ENCODE data around the gene PDF. TPM values are rescaled to one million over a fixed set of nuclear protein-coding genes. Genes with fewer than 3 reads are reported as not detected.

PDF gene
- total and polyA plus RNA-seq, 2 donors (not counting 1 experiment from before 2014, with no cell fraction given): 5.5 to 9.6 TPM

DNA sequence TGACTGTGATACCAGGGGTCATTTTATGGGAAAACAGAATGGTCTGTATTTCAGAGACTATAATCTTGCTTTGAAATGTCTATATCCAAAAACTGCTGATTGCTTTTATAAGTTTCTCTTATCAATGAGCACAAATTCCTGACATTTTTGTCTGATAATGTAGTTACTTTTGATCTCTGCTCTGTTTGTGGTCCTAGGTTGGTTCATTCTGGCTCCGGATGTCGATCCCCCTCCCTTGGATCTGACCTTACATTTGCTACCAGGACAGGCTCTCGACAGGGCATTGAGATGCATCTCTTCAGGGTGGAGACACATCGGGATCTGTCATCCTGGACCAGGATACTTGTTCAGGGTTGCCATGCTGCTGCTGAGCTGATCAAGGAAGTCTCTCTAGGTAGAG is 46.5 kb downstream of the PDF start:
- no peak overlapping the region for H3K9ac ChIP-seq (ENCODE audit: low read length)
- H3K4me1 ChIP-seq (ENCODE audit: control insufficient read depth in 2 of 2, insufficient read depth in 2 of 2, low read length in 2 of 2): no peaks in the 10 kb centered on the region
- H3K27ac ChIP-seq (ENCODE audit: low read length in 2 of 2): no peak overlapping the region
- TF ChIP-seq EZH2 (IDR thresholded peaks at IDR 0.05; ENCODE audit: borderline replicate concordance, insufficient read depth, low read depth, low read length, poor library complexity, severe bottlenecking): no peak
- TF ChIP-seq, protein P1, sequence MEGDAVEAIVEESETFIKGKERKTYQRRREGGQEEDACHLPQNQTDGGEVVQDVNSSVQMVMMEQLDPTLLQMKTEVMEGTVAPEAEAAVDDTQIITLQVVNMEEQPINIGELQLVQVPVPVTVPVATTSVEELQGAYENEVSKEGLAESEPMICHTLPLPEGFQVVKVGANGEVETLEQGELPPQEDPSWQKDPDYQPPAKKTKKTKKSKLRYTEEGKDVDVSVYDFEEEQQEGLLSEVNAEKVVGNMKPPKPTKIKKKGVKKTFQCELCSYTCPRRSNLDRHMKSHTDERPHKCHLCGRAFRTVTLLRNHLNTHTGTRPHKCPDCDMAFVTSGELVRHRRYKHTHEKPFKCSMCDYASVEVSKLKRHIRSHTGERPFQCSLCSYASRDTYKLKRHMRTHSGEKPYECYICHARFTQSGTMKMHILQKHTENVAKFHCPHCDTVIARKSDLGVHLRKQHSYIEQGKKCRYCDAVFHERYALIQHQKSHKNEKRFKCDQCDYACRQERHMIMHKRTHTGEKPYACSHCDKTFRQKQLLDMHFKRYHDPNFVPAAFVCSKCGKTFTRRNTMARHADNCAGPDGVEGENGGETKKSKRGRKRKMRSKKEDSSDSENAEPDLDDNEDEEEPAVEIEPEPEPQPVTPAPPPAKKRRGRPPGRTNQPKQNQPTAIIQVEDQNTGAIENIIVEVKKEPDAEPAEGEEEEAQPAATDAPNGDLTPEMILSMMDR (IDR thresholded peaks at IDR 0.05): no peak
- 100% methylated on average over 3 of the region's 4 CpGs for WGBS (ENCODE audit: insufficient coverage)
- Mint-ChIP-seq H3K4me3 (no peak overlapping the region), H3K9me3 (ENCODE audit: insufficient read depth) (no peaks in the 10 kb centered on the region), H3K27ac (no peak overlapping the region), H3K4me1 (peaks cover 1% of the 10 kb centered on the region), H3K27me3 (no peaks in the 10 kb centered on the region)
- H2AFZ ChIP-seq (ENCODE audit: insufficient read depth, low read depth, low read length, poor library complexity, severe bottlenecking): no peak overlapping the region
- DNase-seq (no peak), ATAC-seq (ENCODE audit: low read depth) (no peak)
- no peaks in the 10 kb centered on the region for H4K20me1 ChIP-seq (ENCODE audit: control insufficient read depth, insufficient read depth, low read length, poor library complexity, severe bottlenecking)
- no peaks in the 10 kb centered on the region for H3K9me3 ChIP-seq (ENCODE audit: control extremely low read depth in 1 of 3, control insufficient read depth in 2 of 3, insufficient read depth in 1 of 3, low read length in 2 of 3)
- H3K79me2 ChIP-seq (ENCODE audit: control insufficient read depth, insufficient read depth, low read length): no peaks in the 10 kb centered on the region
- no peaks in the 10 kb centered on the region for H3K27me3 ChIP-seq (replicated peaks in 1 of 4; ENCODE audit: control extremely low read depth in 1 of 4, control insufficient read depth in 3 of 4, insufficient read depth in 4 of 4, low read length in 3 of 4)
- POLR2A ChIA-PET: no interaction called here
- CTCF ChIA-PET: interaction anchor here (0.8 to 9.5 kb wide), 2 partner anchors 134 to 441 kb away, joined by 3 to 314 read pairs; no protein-coding TSS in a partner anchor
- intact Hi-C loops (cut with micrococcal nuclease): no loop called here
- no peak overlapping the region for H3K4me2 ChIP-seq (replicated peaks; ENCODE audit: low read depth, low read length, poor library complexity, severe bottlenecking)
- no peak overlapping the region for H3K4me3 ChIP-seq (ENCODE audit: control extremely low read depth in 1 of 5, extremely low read depth in 1 of 5, insufficient read depth in 1 of 5, low read depth in 2 of 5, low read length in 4 of 5)
- H3K36me3 ChIP-seq (replicated peaks in 1 of 2; ENCODE audit: control extremely low read depth in 1 of 2, control insufficient read depth in 1 of 2, extremely low read depth in 1 of 2, insufficient read depth in 2 of 2, low read length in 1 of 2): peaks cover 0 to 5% of the 10 kb centered on the region in 2 experiments

DNA sequence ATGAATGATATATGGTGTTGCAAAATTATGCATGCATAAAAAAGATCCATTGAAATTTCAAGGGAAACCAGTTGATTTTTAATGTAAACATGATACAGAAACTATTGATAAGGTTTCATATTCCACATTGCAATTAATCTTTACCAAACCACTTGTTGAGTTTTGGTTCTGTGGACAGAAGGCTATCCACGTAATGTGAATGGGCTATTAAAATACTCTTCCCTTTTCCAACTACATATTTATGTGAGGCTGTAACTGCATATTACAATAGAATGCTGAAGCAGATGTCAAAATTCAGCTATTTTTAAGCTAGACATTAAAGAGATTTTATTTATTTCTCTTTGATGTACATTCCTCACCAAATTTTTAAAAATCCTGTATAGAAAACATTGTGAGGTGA is 53.0 kb downstream of the PDF start:
- DNase-seq (no peak), ATAC-seq (ENCODE audit: low read depth) (no peak)
- no CpG with 5 or more reads among the region's 1 CpG for WGBS (ENCODE audit: insufficient coverage)
- Mint-ChIP-seq H3K4me1 (no peaks in the 10 kb centered on the region), H3K27ac (no peak overlapping the region), H3K4me3 (no peak overlapping the region), H3K27me3 (no peaks in the 10 kb centered on the region), H3K9me3 (ENCODE audit: insufficient read depth) (no peaks in the 10 kb centered on the region)
- no peak overlapping the region for H2AFZ ChIP-seq (ENCODE audit: insufficient read depth, low read depth, low read length, poor library complexity, severe bottlenecking)
- no peak overlapping the region for H3K9ac ChIP-seq (ENCODE audit: low read length)
- ChIA-PET CTCF (no interaction called here), POLR2A (no interaction called here)
- no peaks in the 10 kb centered on the region for H4K20me1 ChIP-seq (ENCODE audit: control insufficient read depth, insufficient read depth, low read length, poor library complexity, severe bottlenecking)
- no peak overlapping the region for H3K4me3 ChIP-seq (ENCODE audit: control extremely low read depth in 1 of 5, extremely low read depth in 1 of 5, insufficient read depth in 1 of 5, low read depth in 2 of 5, low read length in 4 of 5)
- H3K27me3 ChIP-seq (replicated peaks in 1 of 4; ENCODE audit: control extremely low read depth in 1 of 4, control insufficient read depth in 3 of 4, insufficient read depth in 4 of 4, low read length in 3 of 4): no peaks in the 10 kb centered on the region
- no peaks in the 10 kb centered on the region for H3K36me3 ChIP-seq (replicated peaks in 1 of 2; ENCODE audit: control extremely low read depth in 1 of 2, control insufficient read depth in 1 of 2, extremely low read depth in 1 of 2, insufficient read depth in 2 of 2, low read length in 1 of 2)
- no peak overlapping the region for H3K4me2 ChIP-seq (replicated peaks; ENCODE audit: low read depth, low read length, poor library complexity, severe bottlenecking)
- no peaks in the 10 kb centered on the region for H3K4me1 ChIP-seq (ENCODE audit: control insufficient read depth in 2 of 2, insufficient read depth in 2 of 2, low read length in 2 of 2)
- no peaks in the 10 kb centered on the region for H3K9me3 ChIP-seq (ENCODE audit: control extremely low read depth in 1 of 3, control insufficient read depth in 2 of 3, insufficient read depth in 1 of 3, low read length in 2 of 3)
- H3K79me2 ChIP-seq (ENCODE audit: control insufficient read depth, insufficient read depth, low read length): no peaks in the 10 kb centered on the region
- TF ChIP-seq EZH2 (IDR thresholded peaks at IDR 0.05; ENCODE audit: borderline replicate concordance, insufficient read depth, low read depth, low read length, poor library complexity, severe bottlenecking): no peak
- TF ChIP-seq, protein P1 (IDR thresholded peaks at IDR 0.05): no peak
- intact Hi-C loops (cut with micrococcal nuclease): no loop called here
- no peak overlapping the region for H3K27ac ChIP-seq (ENCODE audit: low read length in 2 of 2)

Other genes with a start within 250 kb of the PDF start
- gene HAS3, start 224.9 kb downstream of the PDF start, total RNA-seq: 2.5 and 2.6 TPM in 2 replicates
- 1.4 and 2.0 TPM in 2 replicates for gene HAS3, start 224.9 kb downstream of the PDF start, polyA plus RNA-seq
- 112 and 118 TPM in 2 replicates for gene CHTF8, start 198.0 kb downstream of the PDF start, total RNA-seq
- 35.0 and 65.0 TPM in 2 replicates for gene CHTF8, start 198.0 kb downstream of the PDF start, polyA plus RNA-seq
- gene UTP4, start 197.9 kb downstream of the PDF start, total RNA-seq: 29.4 and 30.1 TPM in 2 replicates
- gene UTP4, start 197.9 kb downstream of the PDF start, polyA plus RNA-seq: 20.6 and 24.3 TPM in 2 replicates
- 16.2 and 19.3 TPM in 2 replicates for gene SNTB2, start 143.4 kb downstream of the PDF start, total RNA-seq
- gene SNTB2, start 143.4 kb downstream of the PDF start, polyA plus RNA-seq: 2.9 and 3.8 TPM in 2 replicates
- 41.4 and 43.8 TPM in 2 replicates for gene VPS4A, start 19.2 kb downstream of the PDF start, total RNA-seq
- gene VPS4A, start 19.2 kb downstream of the PDF start, polyA plus RNA-seq: 32.5 and 33.1 TPM in 2 replicates
- 61.6 and 62.0 TPM in 2 replicates for gene COG8, start 9.0 kb upstream of the PDF start, total RNA-seq
- 22.9 and 34.4 TPM in 2 replicates for gene COG8, start 9.0 kb upstream of the PDF start, polyA plus RNA-seq
- 20.2 and 29.3 TPM in 2 replicates for gene NIP7, start 9.2 kb upstream of the PDF start, total RNA-seq
- gene NIP7, start 9.2 kb upstream of the PDF start, polyA plus RNA-seq: 4.1 and 4.4 TPM in 2 replicates
- gene TMED6, start 21.2 kb upstream of the PDF start, total RNA-seq: 4.5 and 6.3 TPM in 2 replicates
- gene TMED6, start 21.2 kb upstream of the PDF start, polyA plus RNA-seq: 0.78 and 0.81 TPM in 2 replicates
- 61.1 and 64.1 TPM in 2 replicates for gene TERF2, start 55.4 kb upstream of the PDF start, total RNA-seq
- 20.4 and 22.2 TPM in 2 replicates for gene TERF2, start 55.4 kb upstream of the PDF start, polyA plus RNA-seq
- 56.7 and 64.7 TPM in 2 replicates for gene CYB5B, start 94.0 kb upstream of the PDF start, total RNA-seq
- 21.5 and 41.6 TPM in 2 replicates for gene CYB5B, start 94.0 kb upstream of the PDF start, polyA plus RNA-seq
- 50.0 and 52.1 TPM in 2 replicates for gene NFAT5, start 235.4 kb upstream of the PDF start, total RNA-seq
- 6.3 and 7.7 TPM in 2 replicates for gene NFAT5, start 235.4 kb upstream of the PDF start, polyA plus RNA-seq

Data from B cell (primary cell).